HG02870 (cell line): ENCODE data around the gene LRGUK.

Source experiments
- ATAC-seq: cut with Tn5 transposase; IDR thresholded peaks from one replicate; pipeline ENCODE4 v1.9.1; 2021; ENCODE audit warnings: mild to moderate bottlenecking, moderate library complexity; ENCODE audit not compliant: unreplicated experiment

Gene LRGUK

GRCh38 chr7:134126596-134126965 is 559 bp upstream of the LRGUK start:
- ATAC-seq: no peak

DNA sequence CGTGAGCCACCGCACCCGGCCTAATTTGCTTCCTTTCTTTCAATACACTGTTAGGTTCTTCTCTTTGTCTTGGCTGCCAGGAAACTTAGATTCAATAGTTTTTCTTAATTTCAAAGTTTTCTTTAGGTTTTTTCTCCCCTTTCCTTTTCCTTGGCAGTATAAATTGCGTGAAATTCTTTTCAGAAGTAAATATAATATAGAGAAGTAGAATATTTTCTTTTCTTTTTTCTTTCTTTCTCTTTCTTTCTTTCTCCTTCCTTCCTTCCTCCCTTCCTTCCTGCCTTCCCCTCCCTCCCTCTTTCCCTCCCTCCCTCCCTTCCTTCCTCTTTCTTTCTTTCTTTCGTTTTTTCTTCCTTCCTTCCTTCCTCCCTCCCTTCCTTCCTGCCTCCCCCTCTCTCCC is 1.7 kb downstream of the LRGUK start:
- ATAC-seq: no peak

DNA sequence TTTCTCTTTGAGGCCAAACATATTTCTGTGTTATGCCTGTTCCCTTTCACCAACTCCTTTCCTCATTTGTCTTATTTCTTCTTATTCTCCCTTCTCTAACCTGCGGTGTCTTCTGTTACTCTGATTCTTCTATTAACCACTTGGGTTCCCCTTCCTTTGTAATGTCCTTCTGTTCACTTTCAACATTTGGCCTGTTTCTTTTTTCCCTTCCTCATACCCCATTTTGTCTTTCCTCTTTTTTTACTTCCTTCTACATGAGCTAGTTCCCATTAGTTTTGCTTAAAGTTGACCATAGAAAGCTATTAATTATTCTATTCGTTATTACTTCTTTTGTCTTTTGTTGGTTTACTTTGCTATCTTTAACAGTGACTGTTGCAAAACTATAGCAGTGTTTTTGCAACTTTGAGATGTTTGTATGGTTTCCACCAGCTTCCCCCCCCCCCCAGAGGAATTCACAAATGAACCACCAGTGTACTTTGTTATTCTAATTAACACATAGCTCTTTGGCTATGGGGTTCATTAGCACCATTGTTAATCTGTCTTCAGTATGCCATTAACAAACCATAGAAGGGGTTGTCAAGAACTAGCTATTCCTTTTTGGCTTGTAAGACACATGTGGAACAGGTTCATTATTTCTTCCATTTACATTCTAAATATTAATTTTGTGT is 2.9 kb downstream of the LRGUK start:
- ATAC-seq: no peak

GRCh38 chr7:134134004-134134403 is 6.9 kb downstream of the LRGUK start:
- no peak for ATAC-seq

DNA sequence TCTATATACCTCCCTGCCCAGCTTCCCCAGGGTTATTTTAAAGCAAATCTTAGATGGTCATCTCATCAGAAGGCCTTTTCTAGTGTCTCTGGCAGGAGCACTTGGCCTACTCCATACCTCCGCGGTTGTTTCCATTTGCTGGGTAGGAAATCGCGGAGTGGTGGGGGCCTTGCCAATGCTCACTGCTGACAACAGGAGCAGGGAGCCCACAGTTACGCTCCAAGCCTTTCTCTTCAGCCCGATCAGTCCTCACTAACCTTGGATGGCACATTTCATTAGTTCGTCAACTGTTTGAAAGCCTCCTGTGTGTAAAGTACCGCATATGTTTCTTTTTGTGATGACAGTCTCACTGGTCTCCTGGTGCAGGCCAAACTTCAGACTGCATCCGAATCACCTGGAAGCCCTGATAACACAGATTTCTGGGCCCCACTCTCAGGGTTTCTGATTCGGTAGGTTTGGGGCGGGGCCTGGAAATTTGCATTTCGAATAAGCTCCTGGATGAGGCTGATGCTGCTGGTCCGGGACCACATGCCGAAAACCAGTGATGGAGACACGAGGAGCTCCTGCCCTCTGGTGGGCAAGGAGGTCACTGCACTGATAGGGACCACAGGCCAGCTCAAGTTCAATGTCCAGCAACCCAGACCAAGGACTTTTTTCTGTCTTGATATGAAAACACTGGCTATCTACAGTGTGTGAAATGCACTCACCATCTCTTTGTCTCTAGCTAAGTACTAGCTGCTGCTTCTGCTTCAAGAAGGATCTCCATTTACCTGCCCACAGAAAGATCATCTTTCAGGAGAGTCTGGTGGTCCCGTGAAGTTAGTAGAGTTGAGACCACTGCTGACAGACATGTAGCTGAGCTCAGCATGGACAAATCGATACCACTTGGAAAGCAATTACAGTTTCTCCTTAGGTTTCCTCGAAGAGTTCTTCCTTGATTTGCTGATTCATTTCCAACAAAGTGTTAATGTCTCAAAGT is 14.0 kb downstream of the LRGUK start:
- no peak for ATAC-seq

GRCh38 chr7:134141868-134142264 is 14.7 kb downstream of the LRGUK start:
- ATAC-seq: no peak

- no peak for ATAC-seq
These were observed 26.5 kb downstream of the LRGUK start for GRCh38 chr7:134153493-134154136.

- no peak for ATAC-seq
These were observed 27.5 kb downstream of the LRGUK start for GRCh38 chr7:134154581-134155130.

GRCh38 chr7:134155206-134155605 is 28.1 kb downstream of the LRGUK start:
- no peak for ATAC-seq

GRCh38 chr7:134155871-134156270 is 28.7 kb downstream of the LRGUK start:
- ATAC-seq: no peak

- ATAC-seq: no peak
These were observed 38.1 kb downstream of the LRGUK start for GRCh38 chr7:134165252-134165651.

- ATAC-seq: no peak
These were observed 40.1 kb downstream of the LRGUK start for GRCh38 chr7:134167250-134167649.

DNA sequence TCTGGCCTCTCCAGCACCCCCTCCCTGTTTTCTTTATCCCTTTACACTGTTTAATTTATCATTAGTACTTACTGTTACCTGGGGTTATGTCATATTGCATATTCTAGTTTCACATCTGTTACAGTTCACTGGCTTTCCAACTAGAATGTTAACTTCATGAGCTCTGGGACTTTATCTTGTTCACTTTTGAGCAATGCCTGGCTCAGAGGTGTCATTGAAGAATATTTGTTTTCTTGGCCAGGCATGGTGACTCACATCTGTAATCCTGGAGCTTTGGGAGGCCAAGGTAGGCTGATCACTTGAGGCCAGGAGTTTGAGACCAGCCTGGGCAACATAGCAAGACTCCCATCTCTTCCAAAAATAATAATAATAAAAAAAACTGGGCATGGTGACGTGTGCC is 40.7 kb downstream of the LRGUK start:
- ATAC-seq: no peak

DNA sequence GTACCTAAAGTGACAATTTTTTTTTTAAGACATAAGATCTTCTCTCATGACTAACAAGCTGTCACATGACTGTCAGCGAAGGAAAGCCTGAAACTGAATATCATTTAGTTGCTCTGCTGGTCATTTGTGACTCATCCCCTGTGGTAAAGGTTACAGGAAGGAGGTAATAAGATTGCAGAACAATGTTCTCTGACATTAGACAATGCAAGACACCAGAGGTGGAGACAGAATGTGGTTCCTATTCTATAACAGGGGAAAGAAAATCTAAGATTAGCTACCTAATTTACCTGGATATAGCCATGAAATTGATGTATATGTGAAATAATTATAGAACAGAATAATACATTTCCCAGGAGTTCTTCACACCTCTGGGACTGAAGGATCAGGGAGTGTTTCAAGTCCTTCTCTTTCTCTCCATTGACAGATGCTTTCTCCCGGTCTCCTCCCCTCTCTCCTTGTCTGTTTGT is 47.7 kb downstream of the LRGUK start:
- peak; percentile 93 for ATAC-seq

GRCh38 chr7:134175334-134176036 is 48.3 kb downstream of the LRGUK start:
- ATAC-seq: no peak

DNA sequence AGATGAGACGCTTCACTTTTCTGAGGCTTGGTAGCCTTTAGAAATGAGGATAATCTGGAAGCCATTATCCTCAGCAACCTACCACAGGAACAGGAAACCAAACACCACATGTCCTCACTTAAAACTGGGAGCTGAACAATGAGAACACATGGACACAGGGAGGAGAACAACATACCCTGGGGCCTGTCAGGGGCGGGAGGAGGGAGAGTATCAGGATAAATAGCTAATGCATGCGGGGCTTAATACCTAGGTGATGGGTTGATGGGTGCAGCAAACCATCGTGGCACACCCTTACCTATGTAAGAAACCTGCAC is 48.9 kb downstream of the LRGUK start:
- no peak for ATAC-seq

DNA sequence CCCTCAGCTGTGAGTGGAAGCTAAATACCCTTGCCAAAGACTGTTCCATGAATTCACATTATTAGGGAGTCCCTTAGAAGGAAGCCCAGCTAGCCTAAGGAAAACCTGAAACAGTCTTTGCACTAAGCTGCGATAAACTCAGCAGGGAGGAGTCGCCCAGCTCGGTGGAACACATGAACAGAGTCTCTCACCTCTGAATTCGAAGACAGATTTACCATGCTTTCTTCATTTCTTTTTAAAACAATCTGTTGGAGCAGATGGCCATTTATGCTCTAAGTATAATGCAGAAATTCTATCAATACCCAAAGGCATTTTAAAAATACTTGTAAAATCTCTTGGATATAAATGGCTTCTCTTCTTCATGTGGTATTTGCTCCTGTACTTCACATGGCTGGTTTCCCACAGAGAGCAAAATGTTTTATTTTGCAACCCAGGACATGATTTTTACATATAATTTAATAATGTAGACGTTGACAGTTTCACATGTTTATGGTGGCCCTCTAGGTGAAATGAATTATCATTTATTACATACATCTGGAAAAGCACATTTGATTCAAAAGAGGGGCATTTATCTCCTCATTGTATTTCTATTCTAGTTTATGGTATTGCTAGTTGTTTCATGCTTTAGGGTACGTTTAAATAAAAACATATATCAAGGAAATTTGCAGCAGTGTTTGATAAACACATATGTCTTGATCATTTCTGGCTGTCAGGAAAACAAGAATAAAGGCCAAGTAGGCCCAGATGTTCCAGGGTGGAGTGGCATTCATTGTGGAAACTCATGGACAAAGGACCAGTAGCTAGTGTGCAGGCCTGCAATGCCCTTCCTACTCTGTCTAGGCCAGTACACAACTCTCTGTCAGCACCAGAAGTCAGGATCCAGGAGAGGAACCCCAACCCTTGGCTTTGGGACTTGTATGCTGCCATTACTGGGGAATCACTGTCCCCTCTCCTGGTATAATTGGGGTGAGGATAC is 52.2 kb downstream of the LRGUK start:
- no peak for ATAC-seq

DNA sequence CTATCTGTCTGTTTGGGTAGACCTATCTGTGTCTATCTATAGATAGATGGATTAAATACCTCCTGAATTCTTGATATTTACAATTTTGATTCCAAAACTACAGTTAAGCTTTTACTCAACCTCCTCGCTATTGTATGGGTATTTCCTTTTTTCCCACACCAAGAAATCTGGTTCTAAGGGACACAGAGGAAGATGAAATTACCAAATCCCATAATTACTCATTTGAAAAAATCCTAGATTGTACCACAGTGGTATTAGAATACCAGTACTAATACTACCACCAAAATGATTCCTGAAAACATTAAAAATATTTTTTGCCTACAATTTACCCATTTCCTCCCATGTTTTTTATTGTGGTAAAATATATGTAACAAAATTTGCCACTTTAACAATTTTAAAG is 53.2 kb downstream of the LRGUK start:
- ATAC-seq: no peak

DNA sequence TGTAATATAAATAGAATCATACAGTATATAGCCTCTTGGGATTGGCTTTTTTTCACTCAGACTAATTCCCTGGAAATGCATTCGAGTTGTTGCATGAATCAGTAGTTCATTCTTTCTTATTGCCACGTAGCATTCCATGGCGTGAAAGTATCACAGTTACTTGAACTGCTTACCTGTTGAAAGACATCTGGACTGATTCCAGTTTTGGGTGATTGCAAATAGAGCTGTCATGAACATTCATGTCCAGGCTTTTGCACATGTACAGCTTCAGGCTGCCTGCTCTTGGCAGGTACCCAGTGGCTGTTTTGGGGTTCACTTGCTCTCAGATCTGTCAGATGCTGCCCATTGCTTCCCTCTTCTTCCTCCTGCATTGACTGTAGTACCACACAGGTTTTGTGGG is 54.9 kb downstream of the LRGUK start:
- no peak for ATAC-seq

- no peak for ATAC-seq
These were observed 57.6 kb downstream of the LRGUK start for GRCh38 chr7:134184767-134185166.
